Stimulated activated CD8-positive, alpha-beta memory T cell treated with anti-CD3 and anti-CD28 coated beads, Interleukin-7, amount 100 ng/mL, for 4 hours (primary cell): ENCODE results near the gene KIAA1217.

Experiments used
- DNase-seq, 2 donors: peaks; one replicate each; pipeline ENCODE4 v3.0.0-alpha.2; 2020; ENCODE audit warnings: low read depth in 2 of 2

The KIAA1217 gene

GRCh38 chr10:24371396-24371795 is 162.5 kb downstream of the KIAA1217 start:
- no peak for DNase-seq

GRCh38 chr10:24374134-24374915 is 165.4 kb downstream of the KIAA1217 start:
- no peak for DNase-seq

- no peak for DNase-seq
Observed at GRCh38 chr10:24375510-24375909, 166.6 kb downstream of the KIAA1217 start.

- no peak for DNase-seq
Observed at GRCh38 chr10:24376731-24377130, 167.8 kb downstream of the KIAA1217 start.

- DNase-seq, result no peak
Observed at GRCh38 chr10:24378126-24378920, 169.4 kb downstream of the KIAA1217 start.

- DNase-seq, result no peak
Observed at GRCh38 chr10:24381235-24382010, 172.5 kb downstream of the KIAA1217 start.

GRCh38 chr10:24382045-24382444 is 173.1 kb downstream of the KIAA1217 start:
- DNase-seq, result no peak

- DNase-seq, result no peak
Observed at GRCh38 chr10:24382596-24382978, 173.6 kb downstream of the KIAA1217 start.

GRCh38 chr10:24382979-24383663 is 174.2 kb downstream of the KIAA1217 start:
- DNase-seq, result no peak

- DNase-seq, result no peak
Observed at GRCh38 chr10:24383681-24384106, 174.8 kb downstream of the KIAA1217 start.

GRCh38 chr10:24384954-24385353 is 176.0 kb downstream of the KIAA1217 start:
- no peak for DNase-seq

GRCh38 chr10:24385776-24386175 is 176.8 kb downstream of the KIAA1217 start:
- no peak for DNase-seq

- DNase-seq, result no peak
Observed at GRCh38 chr10:24390146-24390700, 181.3 kb downstream of the KIAA1217 start.

GRCh38 chr10:24390746-24391145 is 181.8 kb downstream of the KIAA1217 start:
- DNase-seq, result no peak

- no peak for DNase-seq
Observed at GRCh38 chr10:24393201-24393600, 184.3 kb downstream of the KIAA1217 start.

- no peak for DNase-seq
Observed at GRCh38 chr10:24394461-24395190, 185.7 kb downstream of the KIAA1217 start.

GRCh38 chr10:24396396-24396795 is 187.5 kb downstream of the KIAA1217 start:
- DNase-seq, result no peak

GRCh38 chr10:24397662-24398061 is 188.7 kb downstream of the KIAA1217 start:
- no peak for DNase-seq

- DNase-seq, result no peak
Observed at GRCh38 chr10:24404567-24404966, 195.6 kb downstream of the KIAA1217 start.

GRCh38 chr10:24405635-24406034 is 196.7 kb downstream of the KIAA1217 start:
- DNase-seq, result no peak
